ENCODE data around the gene UBAP1L. TPM values are rescaled to one million over a fixed set of nuclear protein-coding genes. Genes with fewer than 3 reads are reported as not detected.

Gene UBAP1L
- total and polyA plus RNA-seq, 2 donors (not counting 3 experiments of a cell fraction or from before 2014, with no cell fraction given) = 1.9 to 5.0 TPM

DNA sequence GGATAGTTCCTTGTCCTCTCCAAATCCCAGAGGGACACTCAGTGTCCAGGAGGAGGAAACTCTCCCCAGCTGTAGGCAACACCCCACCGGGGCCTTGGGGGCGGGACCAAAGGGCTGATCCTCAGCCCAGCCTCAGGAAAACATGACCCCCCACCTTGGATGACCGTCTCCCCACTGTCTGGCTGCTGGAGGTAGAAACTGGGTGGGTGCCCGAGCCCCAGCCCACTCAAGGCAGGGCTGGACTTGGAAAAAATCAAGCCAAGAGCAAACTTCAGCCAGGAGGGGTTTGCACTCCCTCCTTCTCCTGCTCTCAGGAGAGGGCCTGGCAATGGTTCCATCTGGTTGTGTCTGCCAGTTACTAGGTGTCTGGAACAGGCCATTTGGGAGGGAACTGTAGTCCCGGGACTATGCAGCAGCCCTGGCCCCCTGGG, 43.6 kb downstream of the UBAP1L start:
- CTCF ChIA-PET = no interaction called here
- H2AFZ ChIP-seq (ENCODE audit: low read depth, low read length) = no peak overlapping the region
- POLR2A ChIA-PET = no interaction called here
- H3K79me2 ChIP-seq (ENCODE audit: control insufficient read depth, insufficient read depth, low read length) = no peaks in the 10 kb centered on the region
- FAIRE-seq (no peak), DNase-seq (ENCODE audit: low read depth, low spot score) (no peak)
- TF ChIP-seq, protein P1, sequence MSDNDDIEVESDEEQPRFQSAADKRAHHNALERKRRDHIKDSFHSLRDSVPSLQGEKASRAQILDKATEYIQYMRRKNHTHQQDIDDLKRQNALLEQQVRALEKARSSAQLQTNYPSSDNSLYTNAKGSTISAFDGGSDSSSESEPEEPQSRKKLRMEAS (IDR thresholded peaks at IDR 0.05; ENCODE audit: insufficient read depth, insufficient read length) = no peak
- TF ChIP-seq MYC (IDR thresholded peaks at IDR 0.05; ENCODE audit: low read depth, low read length) (no peak), GATA2 (IDR thresholded peaks at IDR 0.05; ENCODE audit: insufficient read depth, insufficient read length, low read depth, low read length) (no peak), EZH2 (IDR thresholded peaks at IDR 0.05; ENCODE audit: borderline replicate concordance, low read depth, low read length, severe bottlenecking) (no peak), JUN (IDR thresholded peaks at IDR 0.05; ENCODE audit: borderline replicate concordance, insufficient read depth, insufficient read length, low read depth) (no peak), FOS (IDR thresholded peaks at IDR 0.05; ENCODE audit: borderline replicate concordance, insufficient read depth, low read length) (no peak), POLR2AphosphoS5 (IDR thresholded peaks at IDR 0.05; ENCODE audit: insufficient read depth, low read depth, low read length) (no peak), POLR2A (IDR thresholded peaks at IDR 0.05; ENCODE audit: low read depth, low read length) (no peak)
- TF ChIP-seq, protein P2, sequence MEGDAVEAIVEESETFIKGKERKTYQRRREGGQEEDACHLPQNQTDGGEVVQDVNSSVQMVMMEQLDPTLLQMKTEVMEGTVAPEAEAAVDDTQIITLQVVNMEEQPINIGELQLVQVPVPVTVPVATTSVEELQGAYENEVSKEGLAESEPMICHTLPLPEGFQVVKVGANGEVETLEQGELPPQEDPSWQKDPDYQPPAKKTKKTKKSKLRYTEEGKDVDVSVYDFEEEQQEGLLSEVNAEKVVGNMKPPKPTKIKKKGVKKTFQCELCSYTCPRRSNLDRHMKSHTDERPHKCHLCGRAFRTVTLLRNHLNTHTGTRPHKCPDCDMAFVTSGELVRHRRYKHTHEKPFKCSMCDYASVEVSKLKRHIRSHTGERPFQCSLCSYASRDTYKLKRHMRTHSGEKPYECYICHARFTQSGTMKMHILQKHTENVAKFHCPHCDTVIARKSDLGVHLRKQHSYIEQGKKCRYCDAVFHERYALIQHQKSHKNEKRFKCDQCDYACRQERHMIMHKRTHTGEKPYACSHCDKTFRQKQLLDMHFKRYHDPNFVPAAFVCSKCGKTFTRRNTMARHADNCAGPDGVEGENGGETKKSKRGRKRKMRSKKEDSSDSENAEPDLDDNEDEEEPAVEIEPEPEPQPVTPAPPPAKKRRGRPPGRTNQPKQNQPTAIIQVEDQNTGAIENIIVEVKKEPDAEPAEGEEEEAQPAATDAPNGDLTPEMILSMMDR (IDR thresholded peaks at IDR 0.05; ENCODE audit: extremely low read depth in 1 of 2, insufficient read depth in 1 of 2, low read depth in 1 of 2, low read length in 2 of 2) = no peak
- H3K27me3 ChIP-seq (ENCODE audit: control insufficient read depth in 2 of 2, insufficient read depth in 2 of 2, low read length in 2 of 2) = peaks cover 21 to 27% of the 10 kb centered on the region in 2 experiments
- H3K9me1 ChIP-seq (replicated peaks; ENCODE audit: control insufficient read depth, extremely low read depth, insufficient read depth, low read length) = no peaks in the 10 kb centered on the region
- no peaks in the 10 kb centered on the region for H3K4me1 ChIP-seq (ENCODE audit: control insufficient read depth, extremely low read depth, insufficient read depth, low read length)
- H4K20me1 ChIP-seq (replicated peaks; ENCODE audit: control insufficient read depth, extremely low read depth, insufficient read depth, low read length) = no peaks in the 10 kb centered on the region
- H3K9ac ChIP-seq (replicated peaks; ENCODE audit: extremely low read depth, insufficient read depth, low read length) = no peak overlapping the region
- intact Hi-C loops (cut with micrococcal nuclease) (no loop called here), dilution Hi-C loops (cut with MboI; ENCODE audit: extremely low pct_ligation_motif_present, low sequenced_read_pairs) (no loop called here)
- no peaks in the 10 kb centered on the region for H3K36me3 ChIP-seq (ENCODE audit: control insufficient read depth in 2 of 2, extremely low read depth in 1 of 2, insufficient read depth in 2 of 2, low read length in 2 of 2)
- no peak overlapping the region for H3K4me2 ChIP-seq (ENCODE audit: insufficient read depth, low read length)
- BruUV-seq (replicated peaks) = no TSS peak
- H3K27ac ChIP-seq (ENCODE audit: insufficient read depth, low read depth, low read length) = no peak overlapping the region
- H3K4me3 ChIP-seq (replicated peaks in 1 of 3; ENCODE audit: insufficient read depth in 1 of 3, low read depth in 1 of 3, low read length in 3 of 3) = no peak overlapping the region
- no peaks in the 10 kb centered on the region for H3K9me3 ChIP-seq (replicated peaks; ENCODE audit: control insufficient read depth, insufficient read depth, low read length)
